GM23338 (cell line): Measurements from ENCODE around the gene KCMF1. TPM values are rescaled to one million over a fixed set of nuclear protein-coding genes. Genes with fewer than 3 reads are reported as not detected.

ENCODE experiments used
- ATAC-seq: fragments of 200-7000 bp; cut with Tn5 transposase; 3 replicates; pipeline ENCODE4 v1.9.1; 2020
- DNase-seq: peaks from one replicate; pipeline ENCODE4 v3.0.0-alpha.2; 2015; ENCODE audit warnings: low spot score
- H2AFZ ChIP-seq: fragments of 200-600 bp; sonication (generic); 2 replicates; pipeline ENCODE4 v1.8.0; 2016; ENCODE audit warnings: antibody characterized with exemption, mild to moderate bottlenecking, moderate library complexity
- H3F3A ChIP-seq: fragments of 200-600 bp; sonication (generic); replicated peaks from 2 replicates; pipeline ENCODE4 v1.8.0; 2017; ENCODE audit warnings: antibody characterized with exemption, mixed run types, low read depth
- H3K27ac ChIP-seq: fragments of 200-600 bp; sonication (generic); 2 replicates; pipeline ENCODE4 v1.6.1; 2016; ENCODE audit warnings: low read depth
- H3K27me3 ChIP-seq: fragments of 200-600 bp; sonication (generic); 2 replicates; pipeline ENCODE4 v1.8.0; 2016; ENCODE audit warnings: mild to moderate bottlenecking, mixed run types, moderate library complexity; ENCODE audit not compliant: insufficient read depth
- H3K36me3 ChIP-seq: fragments of 200-600 bp; sonication (generic); 2 replicates; pipeline ENCODE4 v1.8.0; 2016; ENCODE audit warnings: mild to moderate bottlenecking; ENCODE audit not compliant: insufficient read depth
- H3K4me1 ChIP-seq: fragments of 200-600 bp; sonication (generic); 2 replicates; pipeline ENCODE4 v1.8.0; 2016; ENCODE audit warnings: mild to moderate bottlenecking, moderate library complexity; ENCODE audit not compliant: insufficient read depth
- H3K4me2 ChIP-seq: fragments of 200-600 bp; sonication (generic); 2 replicates; pipeline ENCODE4 v1.7.1; 2017; ENCODE audit warnings: mixed run types
- H3K4me3 ChIP-seq: fragments of 200-600 bp; sonication (generic); 2 replicates; pipeline ENCODE4 v1.6.1; 2016; ENCODE audit warnings: mixed run types
- H3K79me2 ChIP-seq: fragments of 200-600 bp; sonication (generic); replicated peaks from 2 replicates; pipeline ENCODE4 v1.8.0; 2017; ENCODE audit warnings: mild to moderate bottlenecking; ENCODE audit not compliant: insufficient read depth
- H3K9me2 ChIP-seq: fragments of 200-600 bp; sonication (generic); 2 replicates; pipeline ENCODE4 v1.8.0; 2017; ENCODE audit not compliant: insufficient read depth
- H4K20me1 ChIP-seq: fragments of 200-600 bp; sonication (generic); replicated peaks from 2 replicates; pipeline ENCODE4 v1.8.0; 2017; ENCODE audit warnings: mild to moderate bottlenecking; ENCODE audit not compliant: insufficient read depth
- H3K27ac Mint-ChIP-seq: 2 replicates; pipeline ENCODE4 v1.8.0; 2020; ENCODE audit warnings: inconsistent platforms, mild to moderate bottlenecking, moderate library complexity, mixed read lengths
- H3K27me3 Mint-ChIP-seq: 3 replicates; pipeline ENCODE4 v1.8.0; 2022; ENCODE audit warnings: low read depth, mild to moderate bottlenecking, moderate library complexity, mixed read lengths, inconsistent platforms; ENCODE audit not compliant: insufficient read depth, poor library complexity
- H3K36me3 Mint-ChIP-seq: 3 replicates; pipeline ENCODE4 v1.8.0; 2021; ENCODE audit warnings: low read depth, mild to moderate bottlenecking, inconsistent platforms, moderate library complexity, mixed read lengths
- H3K4me1 Mint-ChIP-seq: 3 replicates; pipeline ENCODE4 v1.8.0; 2020; ENCODE audit warnings: mild to moderate bottlenecking, inconsistent platforms, mixed read lengths
- H3K4me3 Mint-ChIP-seq: 3 replicates; pipeline ENCODE4 v1.8.0; 2021; ENCODE audit warnings: moderate library complexity, mild to moderate bottlenecking, inconsistent platforms, mixed read lengths
- H3K9me3 Mint-ChIP-seq: 3 replicates; pipeline ENCODE4 v1.8.0; 2020; ENCODE audit warnings: moderate library complexity, mild to moderate bottlenecking, inconsistent platforms, mixed read lengths
- CREB1 ChIP-seq: fragments of 250-450 bp; sonication (Bioruptor Pico); IDR thresholded peaks from 2 replicates; pipeline ENCODE4 v1.5.0; 2020; ENCODE audit warnings: low read depth, mild to moderate bottlenecking, moderate library complexity
- EZH2 ChIP-seq: fragments of 200-600 bp; sonication (generic); IDR thresholded peaks from one replicate; pipeline ENCODE4 v1.8.0; 2017; ENCODE audit warnings: antibody characterized with exemption, mild to moderate bottlenecking, low read depth; ENCODE audit not compliant: unreplicated experiment
- EZH2phosphoT487 ChIP-seq: fragments of 200-600 bp; sonication (generic); IDR thresholded peaks from one replicate; pipeline ENCODE4 v1.8.1; 2018; ENCODE audit warnings: antibody characterized with exemption; ENCODE audit not compliant: unreplicated experiment
- JUNB ChIP-seq: IDR thresholded peaks from one replicate; pipeline ENCODE4 v1.6.1; 2016; ENCODE audit warnings: antibody characterized with exemption; ENCODE audit not compliant: unreplicated experiment
- NANOG ChIP-seq: IDR thresholded peaks from 2 replicates; pipeline ENCODE4 v1.6.1; 2016; ENCODE audit warnings: antibody characterized with exemption, borderline replicate concordance
- POLR2AphosphoS5 ChIP-seq: IDR thresholded peaks from 2 replicates; pipeline ENCODE4 v1.6.1; 2016; ENCODE audit warnings: antibody characterized with exemption, low read depth
- STAT1 ChIP-seq: IDR thresholded peaks from one replicate; pipeline ENCODE4 v1.6.1; 2016; ENCODE audit warnings: antibody characterized with exemption; ENCODE audit not compliant: unreplicated experiment
- ZNF114 ChIP-seq: fragments of 250-450 bp; sonication (Bioruptor Pico); IDR thresholded peaks from 2 replicates; pipeline ENCODE4 v1.5.0; 2020; ENCODE audit warnings: mild to moderate bottlenecking, moderate library complexity
- ZNF331 ChIP-seq: fragments of 250-450 bp; sonication (Bioruptor Pico); IDR thresholded peaks from 2 replicates; pipeline ENCODE4 v1.5.0; 2020; ENCODE audit warnings: low read depth, mild to moderate bottlenecking, moderate library complexity
- polyA plus RNA-seq: library from polyadenylated mRNA; unstranded; fragments of >200 nt; fragmentation: Nextera tagmentation; extraction: Ambion mirVana; gene quantifications from 2 replicates; pipeline ENCODE4 v1.2.1, GENCODE V29; 2016
- total RNA-seq: library from RNA; depleted of rRNA; stranded (reverse); fragments of >200 nt; shearing (Covaris generic); gene quantifications from 2 replicates; pipeline ENCODE4 v1.2.3, GENCODE V29; 2014
- TF ChIP-seq, protein P1 (sequence below): IDR thresholded peaks from one replicate; pipeline ENCODE4 v1.6.1; 2018; ENCODE audit warnings: antibody characterized with exemption; ENCODE audit not compliant: unreplicated experiment
- TF ChIP-seq, protein P2 (sequence below): fragments of 250-450 bp; sonication (Bioruptor Pico); IDR thresholded peaks from 2 replicates; pipeline ENCODE4 v1.5.0; 2020; ENCODE audit warnings: mild to moderate bottlenecking, moderate library complexity
- TF ChIP-seq, protein P3 (sequence below): IDR thresholded peaks from 2 replicates; pipeline ENCODE4 v1.6.1; 2016; ENCODE audit warnings: antibody characterized with exemption
- TF ChIP-seq, protein P4 (sequence below), 2 experiments: fragments of 200-600 bp in 1 of 2; sonication (generic) in 1 of 2; conservative IDR thresholded peaks; 2 replicates each; pipeline versions ENCODE4 v1.5.1 to v1.6.1; 2016 to 2017; ENCODE audit warnings: antibody characterized with exemption in 2 of 2, low read depth in 2 of 2, mild to moderate bottlenecking in 2 of 2, moderate library complexity in 1 of 2

KCMF1 gene
- total and polyA plus RNA-seq, 2 experiments from 2014 or later, result 29.3 to 120 TPM

DNA sequence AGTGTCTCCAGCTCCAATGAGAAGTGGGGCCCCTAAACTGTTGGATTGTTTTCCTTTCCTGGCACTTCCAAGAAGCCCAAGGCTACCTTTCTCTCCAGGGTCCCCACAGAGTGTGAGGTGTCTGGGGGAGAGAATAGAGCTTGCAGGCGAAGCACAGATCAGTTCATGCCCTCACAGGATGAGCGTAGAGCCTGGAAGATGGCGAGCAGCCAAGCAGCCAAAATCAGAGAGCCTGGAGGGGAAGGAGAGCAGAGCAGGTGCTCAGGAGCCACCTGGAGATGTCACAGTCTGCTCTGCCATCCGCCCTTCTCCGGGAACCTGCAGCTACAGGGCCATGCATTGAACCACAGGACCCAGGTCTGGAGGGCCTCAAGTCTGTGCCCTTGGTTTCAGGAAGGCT is 107.6 kb downstream of the KCMF1 start:
- DNase-seq (no peak), ATAC-seq (no peak)
- peaks cover 4% of the 10 kb centered on the region for H3K27me3 Mint-ChIP-seq
- no peak overlapping the region for H3K4me3 Mint-ChIP-seq
- TF ChIP-seq EZH2phosphoT487, result no peak
- TF ChIP-seq, protein P1, sequence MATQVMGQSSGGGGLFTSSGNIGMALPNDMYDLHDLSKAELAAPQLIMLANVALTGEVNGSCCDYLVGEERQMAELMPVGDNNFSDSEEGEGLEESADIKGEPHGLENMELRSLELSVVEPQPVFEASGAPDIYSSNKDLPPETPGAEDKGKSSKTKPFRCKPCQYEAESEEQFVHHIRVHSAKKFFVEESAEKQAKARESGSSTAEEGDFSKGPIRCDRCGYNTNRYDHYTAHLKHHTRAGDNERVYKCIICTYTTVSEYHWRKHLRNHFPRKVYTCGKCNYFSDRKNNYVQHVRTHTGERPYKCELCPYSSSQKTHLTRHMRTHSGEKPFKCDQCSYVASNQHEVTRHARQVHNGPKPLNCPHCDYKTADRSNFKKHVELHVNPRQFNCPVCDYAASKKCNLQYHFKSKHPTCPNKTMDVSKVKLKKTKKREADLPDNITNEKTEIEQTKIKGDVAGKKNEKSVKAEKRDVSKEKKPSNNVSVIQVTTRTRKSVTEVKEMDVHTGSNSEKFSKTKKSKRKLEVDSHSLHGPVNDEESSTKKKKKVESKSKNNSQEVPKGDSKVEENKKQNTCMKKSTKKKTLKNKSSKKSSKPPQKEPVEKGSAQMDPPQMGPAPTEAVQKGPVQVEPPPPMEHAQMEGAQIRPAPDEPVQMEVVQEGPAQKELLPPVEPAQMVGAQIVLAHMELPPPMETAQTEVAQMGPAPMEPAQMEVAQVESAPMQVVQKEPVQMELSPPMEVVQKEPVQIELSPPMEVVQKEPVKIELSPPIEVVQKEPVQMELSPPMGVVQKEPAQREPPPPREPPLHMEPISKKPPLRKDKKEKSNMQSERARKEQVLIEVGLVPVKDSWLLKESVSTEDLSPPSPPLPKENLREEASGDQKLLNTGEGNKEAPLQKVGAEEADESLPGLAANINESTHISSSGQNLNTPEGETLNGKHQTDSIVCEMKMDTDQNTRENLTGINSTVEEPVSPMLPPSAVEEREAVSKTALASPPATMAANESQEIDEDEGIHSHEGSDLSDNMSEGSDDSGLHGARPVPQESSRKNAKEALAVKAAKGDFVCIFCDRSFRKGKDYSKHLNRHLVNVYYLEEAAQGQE, result no peak
- TF ChIP-seq, protein P2, sequence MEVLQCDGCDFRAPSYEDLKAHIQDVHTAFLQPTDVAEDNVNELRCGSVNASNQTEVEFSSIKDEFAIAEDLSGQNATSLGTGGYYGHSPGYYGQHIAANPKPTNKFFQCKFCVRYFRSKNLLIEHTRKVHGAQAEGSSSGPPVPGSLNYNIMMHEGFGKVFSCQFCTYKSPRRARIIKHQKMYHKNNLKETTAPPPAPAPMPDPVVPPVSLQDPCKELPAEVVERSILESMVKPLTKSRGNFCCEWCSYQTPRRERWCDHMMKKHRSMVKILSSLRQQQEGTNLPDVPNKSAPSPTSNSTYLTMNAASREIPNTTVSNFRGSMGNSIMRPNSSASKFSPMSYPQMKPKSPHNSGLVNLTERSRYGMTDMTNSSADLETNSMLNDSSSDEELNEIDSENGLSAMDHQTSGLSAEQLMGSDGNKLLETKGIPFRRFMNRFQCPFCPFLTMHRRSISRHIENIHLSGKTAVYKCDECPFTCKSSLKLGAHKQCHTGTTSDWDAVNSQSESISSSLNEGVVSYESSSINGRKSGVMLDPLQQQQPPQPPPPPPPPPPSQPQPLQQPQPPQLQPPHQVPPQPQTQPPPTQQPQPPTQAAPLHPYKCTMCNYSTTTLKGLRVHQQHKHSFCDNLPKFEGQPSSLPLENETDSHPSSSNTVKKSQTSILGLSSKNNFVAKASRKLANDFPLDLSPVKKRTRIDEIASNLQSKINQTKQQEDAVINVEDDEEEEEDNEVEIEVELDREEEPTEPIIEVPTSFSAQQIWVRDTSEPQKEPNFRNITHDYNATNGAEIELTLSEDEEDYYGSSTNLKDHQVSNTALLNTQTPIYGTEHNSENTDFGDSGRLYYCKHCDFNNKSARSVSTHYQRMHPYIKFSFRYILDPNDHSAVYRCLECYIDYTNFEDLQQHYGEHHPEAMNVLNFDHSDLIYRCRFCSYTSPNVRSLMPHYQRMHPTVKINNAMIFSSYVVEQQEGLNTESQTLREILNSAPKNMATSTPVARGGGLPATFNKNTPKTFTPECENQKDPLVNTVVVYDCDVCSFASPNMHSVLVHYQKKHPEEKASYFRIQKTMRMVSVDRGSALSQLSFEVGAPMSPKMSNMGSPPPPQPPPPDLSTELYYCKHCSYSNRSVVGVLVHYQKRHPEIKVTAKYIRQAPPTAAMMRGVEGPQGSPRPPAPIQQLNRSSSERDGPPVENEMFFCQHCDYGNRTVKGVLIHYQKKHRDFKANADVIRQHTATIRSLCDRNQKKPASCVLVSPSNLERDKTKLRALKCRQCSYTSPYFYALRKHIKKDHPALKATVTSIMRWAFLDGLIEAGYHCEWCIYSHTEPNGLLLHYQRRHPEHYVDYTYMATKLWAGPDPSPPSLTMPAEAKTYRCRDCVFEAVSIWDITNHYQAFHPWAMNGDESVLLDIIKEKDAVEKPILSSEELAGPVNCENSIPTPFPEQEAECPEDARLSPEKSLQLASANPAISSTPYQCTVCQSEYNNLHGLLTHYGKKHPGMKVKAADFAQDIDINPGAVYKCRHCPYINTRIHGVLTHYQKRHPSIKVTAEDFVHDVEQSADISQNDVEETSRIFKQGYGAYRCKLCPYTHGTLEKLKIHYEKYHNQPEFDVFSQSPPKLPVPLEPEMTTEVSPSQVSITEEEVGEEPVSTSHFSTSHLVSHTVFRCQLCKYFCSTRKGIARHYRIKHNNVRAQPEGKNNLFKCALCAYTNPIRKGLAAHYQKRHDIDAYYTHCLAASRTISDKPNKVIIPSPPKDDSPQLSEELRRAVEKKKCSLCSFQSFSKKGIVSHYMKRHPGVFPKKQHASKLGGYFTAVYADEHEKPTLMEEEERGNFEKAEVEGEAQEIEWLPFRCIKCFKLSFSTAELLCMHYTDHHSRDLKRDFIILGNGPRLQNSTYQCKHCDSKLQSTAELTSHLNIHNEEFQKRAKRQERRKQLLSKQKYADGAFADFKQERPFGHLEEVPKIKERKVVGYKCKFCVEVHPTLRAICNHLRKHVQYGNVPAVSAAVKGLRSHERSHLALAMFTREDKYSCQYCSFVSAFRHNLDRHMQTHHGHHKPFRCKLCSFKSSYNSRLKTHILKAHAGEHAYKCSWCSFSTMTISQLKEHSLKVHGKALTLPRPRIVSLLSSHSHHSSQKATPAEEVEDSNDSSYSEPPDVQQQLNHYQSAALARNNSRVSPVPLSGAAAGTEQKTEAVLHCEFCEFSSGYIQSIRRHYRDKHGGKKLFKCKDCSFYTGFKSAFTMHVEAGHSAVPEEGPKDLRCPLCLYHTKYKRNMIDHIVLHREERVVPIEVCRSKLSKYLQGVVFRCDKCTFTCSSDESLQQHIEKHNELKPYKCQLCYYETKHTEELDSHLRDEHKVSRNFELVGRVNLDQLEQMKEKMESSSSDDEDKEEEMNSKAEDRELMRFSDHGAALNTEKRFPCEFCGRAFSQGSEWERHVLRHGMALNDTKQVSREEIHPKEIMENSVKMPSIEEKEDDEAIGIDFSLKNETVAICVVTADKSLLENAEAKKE (CRISPR knock-in tag), result no peak
- TF ChIP-seq, protein P3, sequence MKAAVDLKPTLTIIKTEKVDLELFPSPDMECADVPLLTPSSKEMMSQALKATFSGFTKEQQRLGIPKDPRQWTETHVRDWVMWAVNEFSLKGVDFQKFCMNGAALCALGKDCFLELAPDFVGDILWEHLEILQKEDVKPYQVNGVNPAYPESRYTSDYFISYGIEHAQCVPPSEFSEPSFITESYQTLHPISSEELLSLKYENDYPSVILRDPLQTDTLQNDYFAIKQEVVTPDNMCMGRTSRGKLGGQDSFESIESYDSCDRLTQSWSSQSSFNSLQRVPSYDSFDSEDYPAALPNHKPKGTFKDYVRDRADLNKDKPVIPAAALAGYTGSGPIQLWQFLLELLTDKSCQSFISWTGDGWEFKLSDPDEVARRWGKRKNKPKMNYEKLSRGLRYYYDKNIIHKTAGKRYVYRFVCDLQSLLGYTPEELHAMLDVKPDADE, result no peak
- TF ChIP-seq EZH2, result no peak
- no peak for TF ChIP-seq CREB1 (CRISPR knock-in tag)
- no peak for TF ChIP-seq NANOG
- no peak for TF ChIP-seq STAT1
- no peak for TF ChIP-seq ZNF331
- TF ChIP-seq ZNF114 (CRISPR knock-in tag), result no peak
- no peak for TF ChIP-seq JUNB
- TF ChIP-seq, protein P4, sequence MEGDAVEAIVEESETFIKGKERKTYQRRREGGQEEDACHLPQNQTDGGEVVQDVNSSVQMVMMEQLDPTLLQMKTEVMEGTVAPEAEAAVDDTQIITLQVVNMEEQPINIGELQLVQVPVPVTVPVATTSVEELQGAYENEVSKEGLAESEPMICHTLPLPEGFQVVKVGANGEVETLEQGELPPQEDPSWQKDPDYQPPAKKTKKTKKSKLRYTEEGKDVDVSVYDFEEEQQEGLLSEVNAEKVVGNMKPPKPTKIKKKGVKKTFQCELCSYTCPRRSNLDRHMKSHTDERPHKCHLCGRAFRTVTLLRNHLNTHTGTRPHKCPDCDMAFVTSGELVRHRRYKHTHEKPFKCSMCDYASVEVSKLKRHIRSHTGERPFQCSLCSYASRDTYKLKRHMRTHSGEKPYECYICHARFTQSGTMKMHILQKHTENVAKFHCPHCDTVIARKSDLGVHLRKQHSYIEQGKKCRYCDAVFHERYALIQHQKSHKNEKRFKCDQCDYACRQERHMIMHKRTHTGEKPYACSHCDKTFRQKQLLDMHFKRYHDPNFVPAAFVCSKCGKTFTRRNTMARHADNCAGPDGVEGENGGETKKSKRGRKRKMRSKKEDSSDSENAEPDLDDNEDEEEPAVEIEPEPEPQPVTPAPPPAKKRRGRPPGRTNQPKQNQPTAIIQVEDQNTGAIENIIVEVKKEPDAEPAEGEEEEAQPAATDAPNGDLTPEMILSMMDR (conservative IDR thresholded peaks at IDR 0.05; ENCODE audit: low read depth in 2 of 2), result no peak
- no peak for TF ChIP-seq POLR2AphosphoS5
- peaks cover 14% of the 10 kb centered on the region; the same call in 2 of the 3 replicates for H3K9me3 Mint-ChIP-seq
- Histone ChIP-seq H2AFZ (no peak overlapping the region), H3K27me3 (no peaks in the 10 kb centered on the region), H3K9me2 (0 out of 2 replicates have a peak, but pooled peaks cover 5% of the 10 kb centered on the region), H3K4me3 (no peak overlapping the region), H3K79me2 (no peaks in the 10 kb centered on the region), H3K27ac (no peak overlapping the region), H3F3A (0 out of 2 replicates have a peak, but pooled peaks cover 6% of the 10 kb centered on the region), H4K20me1 (no peaks in the 10 kb centered on the region), H3K4me2 (no peak overlapping the region), H3K4me1 (peaks cover 4% of the 10 kb centered on the region; the same call in 1 of the 2 replicates), H3K36me3 (no peaks in the 10 kb centered on the region)
- peaks cover 3% of the 10 kb centered on the region; the same call in 2 of the 3 replicates for H3K4me1 Mint-ChIP-seq
- peaks cover 9% of the 10 kb centered on the region; the same call in 2 of the 3 replicates for H3K36me3 Mint-ChIP-seq
- no peak overlapping the region for H3K27ac Mint-ChIP-seq
